Astrocyte of the cerebellum (primary cell): ENCODE data around the gene MTERF2.
"Not testable (repeated sequence)": the region's sequence is repeated elsewhere in the genome, so short reads cannot be mapped to it uniquely, and the experiment has no call there.

Source experiments
- DNase-seq: peaks from one replicate; pipeline ENCODE4 v3.0.0-alpha.2; 2011; ENCODE audit warnings: low read depth
- H3K4me3 ChIP-seq: 2 replicates; pipeline ENCODE4 v1.5.1; 2011; ENCODE audit warnings: mild to moderate bottlenecking, low read depth, low read length, moderate library complexity
- CTCF ChIP-seq: IDR thresholded peaks from 2 replicates; pipeline ENCODE4 v1.5.1; 2012; ENCODE audit warnings: low read length, low read depth, moderate library complexity, mild to moderate bottlenecking; ENCODE audit errors: missing control alignments
- in situ Hi-C: cut with HindIII; loops from 2 replicates; pipeline ENCODE4 v1.10.0; 2017; ENCODE audit warnings: low sequenced_read_pairs

The MTERF2 gene

GRCh38 chr12:107012736-107013425 is 25.9 kb upstream of the MTERF2 start:
- DNase-seq, result no peak
- no peak for TF ChIP-seq CTCF
- in situ Hi-C loops, result no loop called here
- H3K4me3 ChIP-seq, result no peak overlapping the region

DNA sequence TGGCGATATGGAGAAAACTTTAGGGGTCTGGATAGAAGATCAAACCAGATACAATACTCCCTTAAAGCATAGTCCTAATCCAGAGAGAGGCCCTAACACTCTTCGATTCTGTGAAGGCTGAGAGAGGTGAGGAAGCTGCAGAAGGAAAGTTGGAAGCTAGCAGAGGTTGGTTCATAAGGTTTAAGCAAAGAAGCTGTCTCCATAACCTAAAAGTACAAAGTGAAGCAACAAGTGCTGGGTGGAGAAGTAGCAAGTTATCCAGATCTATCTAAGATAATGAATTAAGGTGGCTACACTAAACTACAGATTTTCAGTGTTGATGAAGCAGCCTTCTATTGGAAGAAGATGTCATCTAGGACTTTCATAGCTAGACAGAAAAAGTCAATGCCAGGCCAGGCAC is 24.6 kb upstream of the MTERF2 start:
- in situ Hi-C loops, result no loop called here
- no peak for DNase-seq
- H3K4me3 ChIP-seq, result no peak overlapping the region

GRCh38 chr12:107007411-107007810 is 20.5 kb upstream of the MTERF2 start:
- in situ Hi-C loops, result no loop called here
- no peak overlapping the region for H3K4me3 ChIP-seq
- no peak for TF ChIP-seq CTCF
- no peak for DNase-seq

More for the DNA sequence above, 24.6 kb upstream of the MTERF2 start:
- no peak for TF ChIP-seq CTCF

DNA sequence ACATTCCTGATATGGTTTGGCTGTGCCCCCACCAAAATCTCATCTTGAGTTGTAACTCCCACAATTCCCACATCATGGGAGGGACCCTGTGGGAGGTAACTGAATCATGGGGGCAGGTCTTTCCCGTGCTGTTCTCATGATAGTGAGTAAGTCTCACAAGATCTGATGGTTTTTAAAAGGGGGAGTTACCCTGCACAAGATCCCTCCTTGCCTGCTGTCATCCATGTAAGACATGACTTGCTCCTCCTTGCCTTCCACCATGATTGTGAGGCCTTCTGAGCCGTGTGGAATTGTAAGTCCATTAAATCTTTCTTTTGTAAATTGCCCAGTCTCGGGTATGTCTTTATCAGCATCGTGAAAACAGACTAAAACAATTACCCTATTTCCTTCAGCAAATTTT is 15.7 kb upstream of the MTERF2 start:
- DNase-seq, H3K4me3 ChIP-seq, in situ Hi-C loops: not testable (repeated sequence)

DNA sequence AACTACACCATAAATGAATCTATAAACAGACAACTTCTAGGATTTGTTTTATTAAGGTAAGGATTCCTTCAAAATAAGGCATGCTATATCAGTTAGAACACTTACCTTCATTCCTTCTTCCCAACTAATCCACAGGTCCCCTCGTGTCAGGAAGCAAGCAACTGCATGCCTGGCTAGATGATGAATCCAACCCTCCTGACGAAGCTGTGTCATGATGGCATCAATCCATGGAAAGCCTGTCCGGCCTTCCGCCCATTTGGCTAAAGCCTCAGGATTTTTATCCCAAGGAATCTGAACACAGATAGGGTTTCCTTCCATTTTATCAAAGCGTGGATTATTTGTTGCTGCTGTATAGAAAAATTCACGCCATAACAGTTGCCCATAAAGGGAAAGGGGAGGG is 12.5 kb upstream of the MTERF2 start:
- no peak for DNase-seq
- no peak for TF ChIP-seq CTCF
- in situ Hi-C loops, result no loop called here
- H3K4me3 ChIP-seq, result no peak overlapping the region

DNA sequence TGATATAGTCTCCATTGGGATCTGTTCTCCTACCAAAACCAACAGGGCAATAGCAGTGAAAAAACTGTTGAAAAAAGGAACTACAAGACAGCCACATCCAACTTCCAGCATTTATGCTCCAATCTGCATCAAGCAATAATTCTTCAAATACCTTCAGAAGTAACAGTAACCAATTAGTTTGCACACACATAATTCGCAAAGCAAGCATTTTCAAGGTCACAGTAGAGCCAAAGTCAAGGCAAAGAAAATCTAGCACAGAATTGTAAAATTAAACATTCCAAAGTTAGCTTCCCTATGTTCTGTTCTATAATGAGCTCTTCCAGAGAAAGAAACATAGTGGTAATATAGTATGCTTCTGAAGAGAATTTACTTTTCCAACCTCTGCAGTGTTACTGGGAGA is 11.0 kb upstream of the MTERF2 start:
- DNase-seq, result no peak
- in situ Hi-C loops, result no loop called here
- H3K4me3 ChIP-seq, result no peak overlapping the region
- no peak for TF ChIP-seq CTCF

DNA sequence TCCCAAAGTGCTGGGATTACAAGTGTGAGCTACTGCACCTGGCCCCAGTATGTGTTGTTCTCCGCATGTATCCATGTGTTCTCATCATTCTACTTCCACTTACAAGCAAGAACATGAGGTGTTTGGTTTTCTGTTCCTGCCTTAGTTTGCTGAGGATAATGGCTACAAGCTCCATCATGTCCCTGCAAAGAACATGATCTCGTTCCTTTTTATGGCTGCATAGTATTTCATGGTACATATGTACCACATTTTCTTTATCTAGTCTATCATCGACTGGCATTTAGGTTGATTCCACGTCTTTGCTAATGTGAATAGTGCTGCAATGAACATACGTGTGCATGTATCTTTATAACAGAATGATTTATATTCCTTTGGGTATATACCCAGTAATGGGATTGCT is 9.2 kb upstream of the MTERF2 start:
- in situ Hi-C loops, DNase-seq, H3K4me3 ChIP-seq: not testable (repeated sequence)

- DNase-seq, result no peak
- TF ChIP-seq CTCF, result no peak
- in situ Hi-C loops, result no loop called here
- H3K4me3 ChIP-seq, result no peak overlapping the region
These were observed 7.8 kb upstream of the MTERF2 start for GRCh38 chr12:106994579-106995220.
